GM21423 (cell line): ENCODE measurements around the gene RABAC1.

Source experiments
- ATAC-seq: cut with Tn5 transposase; IDR thresholded peaks from one replicate; pipeline ENCODE4 v1.9.1; 2021; ENCODE audit warnings: mild to moderate bottlenecking, moderate library complexity; ENCODE audit not compliant: unreplicated experiment

RABAC1 gene

DNA sequence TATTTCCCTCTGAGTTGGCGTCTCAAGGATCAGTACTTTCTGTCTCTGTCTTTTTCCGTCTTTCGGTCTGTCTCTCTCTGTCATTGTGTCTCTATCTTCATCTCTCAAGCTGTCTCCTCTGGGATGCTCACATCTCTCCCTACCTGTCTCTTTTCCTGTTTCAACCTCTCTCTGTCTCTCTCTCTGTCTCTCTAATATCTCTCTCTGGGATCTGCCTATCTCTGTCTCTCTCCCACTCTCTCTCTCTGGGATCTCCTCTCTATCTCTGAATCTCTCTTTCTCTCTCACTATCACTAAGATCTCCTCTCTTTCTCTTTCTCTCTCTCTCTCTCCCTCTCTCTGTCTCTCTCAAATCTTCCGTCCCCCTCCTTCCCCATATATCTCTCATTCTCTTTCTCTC lies 30.9 kb upstream of the RABAC1 start:
- ATAC-seq = no peak

DNA sequence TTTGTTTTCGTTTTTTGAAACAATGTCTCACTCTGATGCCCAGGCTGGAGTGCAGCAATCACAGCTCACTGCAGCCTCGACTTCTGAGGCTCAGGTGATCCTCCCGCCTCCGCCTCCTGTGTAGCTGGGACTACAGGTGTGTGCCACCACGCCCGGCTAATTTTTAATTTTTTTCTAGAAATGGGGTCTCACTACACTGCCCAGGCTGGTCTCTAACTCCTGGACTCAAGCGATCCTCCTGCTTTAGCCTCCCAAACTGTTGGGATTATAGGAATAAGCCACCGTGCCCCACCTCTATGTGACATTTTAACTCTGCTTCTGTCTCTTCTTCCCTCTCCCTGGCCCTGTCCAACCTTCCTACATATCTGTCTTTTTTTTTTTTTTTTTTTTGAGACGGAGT lies 29.8 kb upstream of the RABAC1 start:
- ATAC-seq = no peak

DNA sequence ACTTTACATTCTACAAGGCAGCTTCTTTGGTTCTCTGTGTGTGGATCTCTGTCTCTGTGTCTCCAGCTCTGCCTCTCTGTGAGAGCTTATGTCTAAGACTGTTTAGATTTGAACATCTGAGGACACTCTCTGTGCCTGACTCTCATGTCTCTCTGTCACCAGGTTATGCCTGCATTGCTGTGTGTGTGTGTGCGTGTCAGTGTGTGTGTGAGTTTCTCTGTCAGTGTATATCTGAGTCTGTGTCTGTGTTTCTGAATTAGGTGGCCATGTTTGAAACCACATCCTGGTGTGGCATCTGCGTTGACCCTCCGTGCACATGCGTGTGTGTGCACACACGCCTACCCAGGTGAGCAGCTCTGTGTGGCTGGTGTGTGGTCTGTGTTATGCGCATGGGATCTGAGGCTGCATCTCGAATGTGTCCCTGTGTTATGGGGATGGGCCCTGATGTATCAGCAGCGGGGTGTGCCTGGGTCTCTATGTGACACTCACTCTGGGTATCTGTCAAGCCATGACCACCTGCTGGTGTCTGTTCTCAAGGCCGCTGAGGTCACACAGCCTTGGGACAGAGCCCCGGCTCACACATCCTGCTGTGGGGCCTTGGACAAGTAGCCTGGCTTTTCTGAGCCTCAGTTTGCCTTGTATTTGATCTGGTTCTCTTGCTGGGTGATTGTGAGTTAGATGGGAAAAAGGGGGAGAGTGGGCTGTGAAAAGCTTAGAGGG lies 28.2 kb upstream of the RABAC1 start:
- no peak for ATAC-seq

DNA sequence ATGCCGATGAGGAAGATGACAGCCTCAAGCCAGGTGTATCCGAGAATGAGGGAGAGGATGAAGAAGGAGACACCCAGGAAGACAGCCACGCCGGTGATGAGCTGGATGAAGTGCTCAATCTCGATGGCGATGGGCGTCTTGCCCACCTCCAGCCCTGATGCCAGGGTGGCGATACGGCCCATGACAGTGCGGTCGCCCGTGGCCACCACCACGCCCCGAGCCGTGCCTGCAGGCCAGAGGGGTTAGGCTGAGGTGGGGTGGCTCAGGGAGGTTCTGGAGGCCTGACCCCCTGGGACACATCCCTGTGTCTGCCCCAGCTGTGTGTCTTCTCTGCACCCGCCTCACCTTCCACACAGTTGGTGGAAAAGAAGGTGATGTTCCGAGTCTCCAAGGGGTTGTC lies 25.8 kb upstream of the RABAC1 start:
- ATAC-seq = no peak

DNA sequence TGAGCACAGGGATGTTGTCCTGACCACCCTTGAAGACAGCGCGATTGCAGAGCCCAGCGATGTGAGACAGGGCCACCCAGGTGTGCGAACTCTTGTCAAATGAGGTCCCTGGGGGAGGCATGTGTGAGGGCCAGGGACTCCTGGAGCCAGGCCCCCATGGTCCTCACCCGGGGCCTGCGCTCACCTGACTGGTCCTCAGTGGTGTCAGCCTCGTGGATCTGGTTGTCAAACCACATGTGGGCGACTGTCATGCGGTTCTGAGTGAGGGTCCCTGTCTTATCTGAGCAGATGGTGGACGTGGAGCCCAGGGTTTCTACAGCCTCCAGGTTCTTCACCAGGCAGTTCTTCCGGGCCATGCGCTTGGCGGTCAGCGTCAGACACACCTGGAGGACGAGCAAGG lies 22.6 kb upstream of the RABAC1 start:
- no peak for ATAC-seq

DNA sequence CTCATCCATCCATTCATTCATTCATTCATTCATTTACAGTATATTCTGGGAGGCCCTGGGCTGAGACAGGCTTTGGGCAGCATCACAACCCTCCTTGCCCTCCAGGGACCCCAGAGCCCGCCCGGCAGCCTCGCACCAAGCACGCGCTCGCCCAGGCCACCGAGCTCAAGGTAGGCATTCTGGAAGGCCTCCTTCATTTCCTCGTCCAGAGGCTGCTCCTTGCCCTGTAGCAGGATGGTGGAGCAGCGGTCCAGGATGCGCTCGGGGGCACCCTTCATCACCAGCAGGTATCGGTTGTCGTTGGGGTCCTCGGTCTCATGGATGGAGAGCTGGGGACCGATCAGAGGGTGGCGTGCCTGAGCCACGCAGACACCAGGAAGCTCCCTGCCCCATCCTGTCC lies 19.3 kb upstream of the RABAC1 start:
- no peak for ATAC-seq

DNA sequence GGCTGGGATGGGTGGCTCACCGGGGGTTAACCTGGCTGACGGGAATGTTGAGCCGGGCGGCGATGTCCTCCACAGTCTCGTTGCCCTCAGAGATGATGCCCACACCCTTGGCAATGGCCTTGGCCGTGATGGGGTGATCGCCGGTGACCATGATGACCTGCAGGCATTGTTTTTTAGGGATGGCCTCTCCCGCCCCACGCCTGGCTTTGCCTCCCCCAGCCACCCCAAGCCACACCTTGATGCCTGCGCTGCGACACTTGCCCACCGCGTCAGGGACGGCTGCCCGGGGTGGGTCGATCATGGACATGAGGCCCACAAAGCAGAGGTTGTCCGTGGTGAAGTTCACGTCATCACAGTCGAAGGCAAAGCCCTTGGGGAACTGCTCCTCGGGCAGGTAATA lies 18.8 kb upstream of the RABAC1 start:
- ATAC-seq = no peak

DNA sequence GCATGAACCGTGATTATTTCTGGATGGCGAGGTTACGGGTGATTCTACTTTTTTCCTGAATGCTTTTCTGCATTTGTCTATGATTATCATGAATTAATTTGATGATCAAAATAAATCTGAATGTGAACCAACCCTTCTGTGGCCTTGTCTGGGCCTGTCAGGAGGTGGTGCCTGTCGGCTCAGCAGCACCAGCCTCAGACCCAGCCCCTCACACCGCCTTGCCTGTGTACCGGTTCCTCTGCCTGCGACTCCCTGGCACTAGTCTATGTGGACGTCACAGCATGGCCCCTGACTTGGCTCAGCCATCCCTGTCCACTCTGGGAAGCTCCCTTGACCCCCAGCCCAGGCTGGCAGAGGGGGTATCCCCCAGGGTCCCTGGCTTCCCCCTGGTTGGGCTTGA lies 15.5 kb upstream of the RABAC1 start:
- no peak for ATAC-seq

DNA sequence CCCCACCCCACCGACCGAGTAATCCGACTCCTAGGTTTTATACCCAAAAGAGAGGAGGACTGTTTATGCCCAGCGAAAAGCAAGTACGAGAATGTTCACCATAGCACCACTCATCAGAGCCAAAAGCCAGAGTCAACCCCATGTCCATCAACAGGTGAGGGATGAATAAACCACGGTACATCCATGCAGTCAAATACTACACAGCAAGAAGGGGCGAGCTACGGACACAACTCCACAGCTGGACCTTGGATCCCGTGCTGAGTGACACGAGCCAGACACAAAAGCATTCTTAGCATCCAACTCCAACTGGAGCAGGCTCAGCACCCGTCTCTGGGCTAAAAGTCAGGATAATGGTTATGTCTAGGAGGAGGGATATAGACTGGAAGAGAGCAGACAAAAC lies 12.2 kb upstream of the RABAC1 start:
- ATAC-seq = no peak

DNA sequence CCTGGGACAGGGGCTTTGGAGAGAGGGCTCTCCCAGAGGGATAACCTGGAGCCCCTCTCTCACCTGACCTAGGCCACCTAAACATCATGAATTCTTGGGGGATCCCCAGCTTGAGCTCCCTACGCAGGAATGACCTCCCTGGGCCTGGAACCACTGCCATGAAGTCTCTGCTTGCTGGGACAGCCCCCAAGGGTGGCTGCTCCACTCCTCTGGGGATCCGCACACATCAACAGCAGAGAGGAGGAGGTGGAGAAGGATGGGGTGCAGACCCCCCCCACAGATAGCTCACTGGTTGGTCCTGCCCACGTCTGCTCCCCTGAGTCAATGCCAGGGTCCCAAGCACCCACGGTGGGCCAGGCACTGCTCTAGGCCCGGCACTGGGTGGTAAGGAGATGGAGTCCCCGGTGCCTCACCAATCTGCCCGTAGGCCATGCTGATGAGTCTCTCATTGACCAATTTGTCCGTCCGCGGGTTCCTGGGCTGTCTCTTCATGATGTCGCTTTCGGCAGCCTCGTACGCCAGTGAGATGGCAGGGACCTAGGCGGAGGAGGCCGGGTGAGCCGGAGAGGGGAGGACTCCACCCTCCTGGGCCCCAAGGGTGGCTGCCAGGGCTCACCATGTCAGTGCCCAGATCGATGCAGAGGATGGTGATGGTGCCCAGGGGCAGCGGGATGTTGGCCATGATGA lies 10.8 kb upstream of the RABAC1 start:
- no peak for ATAC-seq

DNA sequence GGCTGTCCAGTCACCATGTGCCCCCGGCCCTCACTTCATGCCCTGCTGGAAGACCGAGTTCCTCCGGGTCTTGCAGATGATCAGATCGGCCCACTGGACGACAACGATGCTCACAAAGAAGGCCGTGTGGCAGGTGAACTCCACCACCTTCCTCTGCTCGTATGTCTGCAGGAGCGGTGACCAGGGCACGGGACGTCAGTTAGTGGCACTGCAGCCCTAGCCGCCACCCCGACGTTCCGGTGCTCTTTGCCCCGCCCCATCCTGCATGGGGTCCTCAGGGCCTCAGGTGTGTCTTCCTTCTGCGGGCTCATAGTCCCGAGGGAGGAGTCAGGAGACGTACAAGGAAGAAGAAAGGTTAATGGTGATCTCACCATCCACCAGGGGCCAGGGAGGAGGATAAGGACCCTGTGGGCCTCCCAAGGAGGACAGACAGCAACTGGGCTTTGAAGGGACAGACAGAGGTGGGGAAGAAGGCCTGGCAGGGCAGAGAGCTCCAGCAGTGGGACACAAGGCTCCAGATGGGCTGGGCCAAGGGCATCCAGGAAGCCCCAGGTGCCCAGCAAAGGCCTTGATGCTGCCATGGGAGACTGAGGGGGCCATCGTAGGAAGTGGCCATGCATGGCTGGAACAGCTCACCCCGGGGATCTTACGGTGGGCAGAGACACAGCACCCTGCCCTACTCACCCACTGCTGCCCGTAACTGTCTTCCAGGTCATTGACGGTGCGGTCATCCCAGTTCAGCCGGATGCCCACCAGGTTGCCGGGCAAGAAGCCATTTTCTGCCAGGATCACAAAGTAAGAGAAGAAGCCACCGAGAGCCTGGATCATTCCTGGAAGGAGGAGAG lies 9.9 kb upstream of the RABAC1 start:
- ATAC-seq = no peak

DNA sequence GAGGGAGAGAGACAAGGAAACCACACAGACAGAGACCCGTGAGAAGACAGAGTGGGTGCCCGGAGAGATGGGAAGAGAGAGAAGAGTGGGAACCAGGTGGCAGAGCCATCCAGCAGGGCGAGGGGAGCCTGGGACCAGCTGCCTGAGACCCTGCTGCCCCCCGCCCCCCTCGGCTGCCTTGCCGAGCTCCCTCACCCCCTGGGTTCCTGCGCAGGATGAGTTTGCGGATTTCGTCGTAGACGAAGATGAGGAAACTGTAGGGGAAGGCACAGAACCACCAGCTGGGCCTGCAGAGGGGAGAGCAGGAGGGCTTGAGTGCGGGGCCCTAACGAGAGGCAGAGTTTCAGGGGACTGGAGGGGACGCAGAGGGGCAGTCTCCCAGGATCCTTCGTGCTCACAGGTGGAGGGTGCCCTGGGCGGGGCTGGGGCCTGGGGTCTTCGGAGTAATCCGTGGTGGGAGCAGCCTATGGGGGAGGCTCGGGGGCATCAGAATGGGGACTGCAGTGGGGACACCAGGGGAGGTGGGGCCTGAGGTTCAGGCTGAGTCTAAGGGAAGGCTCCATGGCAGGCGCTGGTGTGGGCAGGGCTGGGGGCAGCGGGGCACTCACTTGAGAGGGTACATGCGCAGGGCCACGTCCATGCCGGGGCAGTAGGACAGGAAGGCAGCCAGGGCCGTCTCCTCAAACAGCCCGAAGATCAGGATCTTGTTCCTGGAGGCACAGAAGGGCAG lies 8.1 kb upstream of the RABAC1 start:
- ATAC-seq = no peak

DNA sequence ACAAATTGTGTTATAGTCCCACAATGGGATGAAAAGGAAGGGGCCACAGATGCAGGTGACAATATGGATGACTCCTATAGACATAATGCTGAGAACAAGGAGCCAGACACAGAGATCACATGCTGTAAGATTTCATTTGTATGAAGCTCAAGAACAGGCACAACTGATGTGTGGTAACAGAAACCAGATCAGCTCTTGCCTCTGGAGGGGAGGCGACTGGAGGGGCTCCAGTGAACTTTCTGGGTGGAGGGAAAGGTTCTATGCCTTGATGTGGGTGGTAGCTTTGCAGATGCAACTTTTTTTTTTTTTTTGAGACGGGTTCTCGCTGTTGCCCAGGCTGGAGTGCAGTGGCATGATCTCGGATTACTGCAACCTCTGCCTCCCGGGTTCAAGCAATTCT lies 6.0 kb upstream of the RABAC1 start:
- ATAC-seq = no peak

DNA sequence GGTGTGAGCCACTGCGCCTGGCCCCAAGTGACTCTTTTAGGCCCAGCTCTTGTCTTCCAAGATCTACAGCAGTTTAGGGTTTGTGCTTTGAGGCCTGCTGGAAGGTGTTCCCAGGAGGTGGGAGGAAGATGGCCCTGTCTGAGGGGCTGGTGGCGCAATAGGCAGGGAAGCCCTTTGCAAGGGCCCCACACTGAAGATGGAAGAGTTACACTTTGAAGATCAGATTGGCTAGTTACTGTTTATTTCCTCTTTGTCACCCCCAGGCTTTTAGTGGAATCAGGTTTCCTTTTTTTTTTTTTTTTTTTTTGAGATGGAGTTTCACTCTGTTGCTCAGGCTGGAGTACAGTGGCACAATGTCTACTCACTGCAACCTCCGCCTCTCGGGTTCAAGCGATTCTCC lies 1.9 kb upstream of the RABAC1 start:
- no peak for ATAC-seq

DNA sequence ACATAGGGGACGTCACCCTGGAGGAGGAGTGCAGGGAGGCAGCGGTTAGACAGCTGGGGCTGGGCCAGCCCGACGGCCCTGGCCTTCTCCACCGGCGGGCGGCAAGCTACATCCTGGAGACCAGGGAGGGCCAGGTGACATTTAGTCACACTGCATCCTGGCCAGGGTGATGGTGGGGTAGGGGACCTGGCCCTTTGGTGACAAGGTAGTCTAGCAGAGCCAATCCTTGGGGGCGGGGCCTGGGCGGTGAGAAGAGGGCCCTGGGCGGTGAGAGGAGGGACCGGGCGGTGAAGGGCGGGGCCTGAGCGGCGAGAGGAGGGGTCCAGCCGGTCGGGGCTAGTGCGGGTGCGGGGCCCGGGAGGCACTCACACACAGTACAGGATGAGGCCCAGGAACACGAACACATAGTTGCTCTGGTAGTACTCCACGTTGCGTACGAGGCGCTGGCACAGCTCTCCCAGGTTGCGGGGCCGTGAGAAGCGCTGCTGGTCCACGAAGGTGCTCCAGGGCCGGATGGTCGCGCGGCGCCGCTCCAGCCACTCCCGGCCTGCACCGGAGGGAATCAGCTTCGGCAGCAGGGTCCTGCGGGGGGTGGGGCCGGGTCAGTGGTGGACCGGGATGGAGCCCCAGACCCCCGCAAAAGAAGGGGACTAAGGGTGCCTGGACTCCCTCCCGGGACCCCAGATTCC lies 610 bp downstream of the RABAC1 start:
- peak; percentile 42 for ATAC-seq

DNA sequence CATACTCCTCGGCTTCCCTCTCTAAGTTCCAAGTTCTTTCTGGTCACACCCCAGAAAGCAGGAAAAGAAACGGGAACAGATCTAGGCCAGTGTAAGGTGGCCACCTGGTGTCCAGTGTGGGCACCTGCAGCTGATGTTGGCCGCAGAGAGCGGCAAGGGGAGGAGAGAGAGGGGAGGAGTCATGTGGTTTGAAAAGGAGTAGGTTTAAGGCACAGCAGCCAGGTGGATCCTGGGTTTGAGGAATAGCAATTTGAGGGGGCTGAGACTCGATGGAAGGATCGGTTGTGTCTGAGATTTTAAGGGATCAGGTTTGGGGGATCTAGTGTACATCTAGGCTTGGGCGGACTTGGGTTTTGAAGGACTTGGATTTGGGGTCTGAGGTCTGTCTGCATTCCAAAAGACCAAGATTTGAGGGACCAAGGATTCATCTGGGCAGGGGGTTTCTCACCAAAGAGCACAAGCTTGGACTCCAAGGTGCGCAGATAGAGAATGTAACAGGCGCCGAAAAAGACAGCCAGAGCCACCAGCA lies 1.2 kb downstream of the RABAC1 start:
- ATAC-seq = no peak

DNA sequence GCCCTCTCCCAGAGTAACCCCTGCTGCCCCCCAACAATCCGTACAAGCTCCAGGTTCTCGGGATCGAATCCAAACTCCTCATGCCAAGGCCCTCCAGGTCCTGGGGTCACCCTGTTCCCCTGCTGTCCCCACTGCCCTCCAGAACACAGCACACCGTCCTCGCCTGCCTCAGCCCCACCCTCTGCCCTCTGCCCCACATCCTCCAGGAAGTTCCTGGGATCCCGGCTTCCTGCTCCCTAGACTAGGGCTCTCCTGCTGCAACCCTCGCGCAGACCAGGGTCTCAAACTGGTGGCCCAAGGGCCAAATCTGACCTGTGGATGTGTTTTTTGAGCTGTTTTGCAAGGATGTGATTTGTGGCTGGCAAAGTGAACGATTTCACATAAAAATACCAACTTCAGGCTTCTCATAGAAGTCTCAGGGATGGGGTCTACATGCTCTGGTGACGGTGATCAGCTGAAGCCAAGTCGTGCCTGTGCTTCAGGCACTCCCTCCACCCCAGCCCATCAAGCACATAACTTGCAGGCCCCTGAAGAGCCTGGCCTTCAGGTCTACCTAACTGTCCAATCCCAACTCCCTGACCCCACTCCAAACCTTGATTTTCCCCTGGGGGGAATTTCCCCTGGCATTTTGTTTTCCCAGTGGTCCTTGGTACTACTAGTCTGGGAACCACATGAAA lies 1.8 kb downstream of the RABAC1 start:
- no peak for ATAC-seq

DNA sequence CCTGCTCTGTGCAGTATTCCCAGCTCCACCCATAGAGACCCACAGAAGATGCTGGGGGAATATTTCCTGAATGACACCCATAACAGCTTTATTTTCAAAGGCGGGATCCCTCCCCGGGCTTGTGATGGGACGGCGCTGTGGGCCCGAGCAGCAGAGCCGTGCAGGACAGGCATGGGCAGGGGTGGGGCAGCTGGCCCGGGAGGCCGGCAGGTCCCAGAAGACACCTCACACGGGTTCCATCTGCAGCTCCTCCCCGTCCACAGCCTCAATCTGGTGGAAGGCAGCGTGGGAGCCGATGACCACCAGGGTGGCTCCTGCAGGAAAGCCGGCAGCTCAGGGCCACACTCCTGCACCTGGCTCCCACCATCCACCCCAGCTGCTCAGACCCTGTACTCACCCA lies 2.5 kb downstream of the RABAC1 start:
- no peak for ATAC-seq

DNA sequence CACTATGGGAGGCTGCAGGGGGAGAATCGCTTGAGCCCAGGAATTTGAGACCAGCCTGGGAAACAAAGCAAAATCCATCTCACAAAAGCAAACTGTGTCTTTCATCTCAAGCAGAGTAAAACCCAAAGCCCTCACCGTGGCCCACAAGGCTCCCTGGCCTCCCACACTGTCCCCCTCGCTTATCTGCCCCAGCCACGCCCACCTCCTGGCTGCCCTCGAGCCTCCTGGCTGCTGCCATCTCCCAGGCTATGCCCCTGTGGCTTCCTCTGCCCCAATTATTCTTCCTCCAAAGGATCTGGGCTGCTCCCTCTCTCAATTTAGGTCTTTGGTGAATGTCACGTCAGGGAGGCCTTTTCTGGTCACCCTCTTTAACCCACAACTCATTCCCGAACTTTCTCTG lies 3.6 kb downstream of the RABAC1 start:
- no peak for ATAC-seq

DNA sequence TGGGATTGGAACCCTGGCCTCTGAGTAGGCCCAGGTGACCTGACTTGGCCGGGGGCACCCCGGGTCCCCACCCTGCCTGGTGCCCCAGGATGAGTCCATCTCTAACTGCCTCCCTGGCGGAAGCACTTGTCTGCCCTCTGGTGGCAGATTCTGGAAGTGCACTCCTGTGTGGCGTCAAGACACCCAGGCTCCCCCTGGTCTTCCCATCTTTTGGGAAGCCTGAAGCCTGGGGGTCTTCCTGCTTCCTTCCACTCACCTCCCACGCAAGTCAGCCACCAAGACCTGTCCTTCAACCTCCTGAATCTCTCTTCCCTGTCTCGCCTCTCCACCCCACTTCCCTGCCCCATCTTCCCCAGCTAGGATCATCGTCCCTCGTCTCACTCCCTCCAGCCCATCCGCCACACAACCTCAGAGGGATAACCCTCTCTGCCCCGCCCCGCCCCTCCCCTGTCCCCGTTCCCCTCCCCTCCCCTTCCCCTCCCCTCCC lies 7.4 kb downstream of the RABAC1 start:
- no peak for ATAC-seq
